Endometrial microvascular endothelial cells (primary cell): Measurements from ENCODE around the gene ANGEL1. TPM values are rescaled to one million over a fixed set of nuclear protein-coding genes. Genes with fewer than 3 reads are reported as not detected.

Experiments
- in situ Hi-C: cut with HindIII; loops from 2 replicates; pipeline ENCODE4 v1.10.0; 2017; ENCODE audit warnings: low sequenced_read_pairs, low pct_unique_long_range_greater_than_20kb; ENCODE audit errors: inconsistent ontology term
- total RNA-seq: library from RNA; depleted of rRNA; stranded (reverse); fragments of >200 nt; gene quantifications from one replicate; pipeline ENCODE4 v1.2.3, GENCODE V29; 2015; ENCODE audit errors: inconsistent ontology term

ANGEL1 gene
- total RNA-seq, 1 donor from 2014 or later: 10.2 TPM

GRCh38 chr14:76770521-76771436 lies 41.9 kb downstream of the ANGEL1 start:
- in situ Hi-C loops: no loop called here

GRCh38 chr14:76769636-76770292 lies 42.9 kb downstream of the ANGEL1 start:
- in situ Hi-C loops: no loop called here

DNA sequence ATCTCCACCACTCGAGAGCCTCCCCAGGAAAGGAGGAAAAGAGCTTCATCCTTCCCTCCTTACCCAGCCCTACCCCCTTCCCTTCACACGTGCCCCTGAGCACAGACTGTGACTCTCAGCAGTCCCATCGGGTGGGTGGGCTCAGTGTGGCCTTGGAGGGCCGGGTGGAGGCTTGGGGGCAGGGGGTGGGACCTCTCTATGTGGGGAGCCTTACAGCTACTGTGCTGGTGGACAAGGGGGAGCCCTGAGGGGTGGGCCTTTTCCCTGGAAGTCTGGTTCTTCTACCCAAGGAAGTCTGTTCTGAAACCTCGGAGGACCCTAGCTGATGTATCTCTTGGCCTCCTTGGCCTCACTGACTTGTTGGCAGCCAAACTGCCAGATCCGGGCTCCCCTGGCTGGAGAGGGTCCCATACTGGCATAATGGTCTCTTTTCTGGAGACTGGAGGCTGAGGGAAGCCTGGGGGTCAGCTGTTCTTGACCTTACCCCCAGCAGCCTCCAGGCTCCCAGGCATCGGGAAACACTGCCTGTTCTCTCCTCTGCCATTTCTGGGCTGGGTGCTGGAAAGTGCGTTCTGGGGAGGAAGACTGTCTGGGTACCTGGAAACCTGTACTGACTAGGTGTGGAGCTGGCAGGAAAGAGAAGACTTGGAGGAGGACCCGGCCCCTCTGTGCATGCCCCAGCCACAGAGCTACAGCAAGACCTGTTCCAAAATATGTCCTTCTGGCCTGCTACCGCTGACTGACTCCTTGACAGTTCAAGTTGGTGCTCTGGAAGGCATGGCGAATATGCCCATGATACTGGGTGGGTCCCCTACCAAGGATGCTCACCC lies 43.8 kb downstream of the ANGEL1 start:
- in situ Hi-C loops: no loop called here

GRCh38 chr14:76767681-76768656 lies 44.7 kb downstream of the ANGEL1 start:
- in situ Hi-C loops: no loop called here

GRCh38 chr14:76765461-76765931 lies 47.2 kb downstream of the ANGEL1 start:
- in situ Hi-C loops: no loop called here

GRCh38 chr14:76763096-76764041 lies 49.3 kb downstream of the ANGEL1 start:
- in situ Hi-C loops: no loop called here

DNA sequence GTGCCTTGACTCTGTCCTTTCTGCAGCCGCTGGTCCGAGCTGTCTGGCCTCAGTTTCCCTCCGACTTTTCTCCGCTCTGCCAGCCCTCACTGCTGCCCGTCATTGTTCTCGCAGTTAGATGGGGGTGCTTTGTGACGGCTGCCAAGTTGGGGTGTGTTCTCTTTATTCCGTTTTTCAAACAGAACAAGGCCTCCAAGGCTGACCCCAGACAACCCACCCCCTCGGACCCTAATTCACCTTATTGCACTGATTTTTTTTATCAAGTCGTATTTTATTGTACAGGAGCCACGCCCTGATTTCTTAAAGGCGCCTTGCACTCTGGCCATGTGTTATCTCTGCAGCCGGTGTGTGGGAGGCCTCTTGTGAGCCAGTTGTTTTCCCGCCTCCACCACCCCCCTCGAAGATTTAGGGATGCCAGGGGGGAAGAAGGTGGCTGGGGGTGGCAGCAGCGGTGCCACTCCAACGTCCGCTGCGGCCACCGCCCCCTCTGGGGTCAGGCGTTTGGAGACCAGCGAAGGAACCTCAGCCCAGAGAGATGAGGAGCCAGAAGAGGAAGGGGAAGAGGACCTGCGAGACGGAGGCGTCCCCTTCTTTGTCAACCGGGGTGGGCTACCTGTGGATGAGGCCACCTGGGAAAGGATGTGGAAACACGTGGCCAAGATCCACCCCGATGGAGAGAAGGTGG lies 50.1 kb downstream of the ANGEL1 start:
- in situ Hi-C loops: no loop called here

DNA sequence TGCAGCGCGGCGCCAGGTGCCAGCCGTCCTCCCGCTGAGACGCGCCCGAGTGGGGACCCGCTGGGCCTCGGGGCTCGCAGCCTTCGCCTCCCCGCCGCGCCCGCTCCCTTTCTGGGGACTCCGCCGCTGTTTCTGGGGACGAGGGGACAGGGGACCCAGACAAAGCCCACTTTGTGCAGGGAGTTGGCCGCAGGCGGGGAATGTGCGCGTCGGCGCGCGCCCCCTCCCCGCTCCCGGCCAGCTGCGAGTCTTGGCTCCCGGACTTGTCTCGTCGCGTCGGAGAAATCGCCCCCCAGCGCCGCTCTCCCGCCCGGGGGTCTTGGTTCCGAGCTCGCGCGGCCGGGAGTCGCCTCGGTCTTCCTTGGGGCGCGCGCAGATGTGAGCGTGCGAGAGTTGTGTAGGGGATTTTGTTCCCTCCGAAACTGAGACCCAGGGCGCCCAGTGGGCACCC lies 50.7 kb downstream of the ANGEL1 start:
- in situ Hi-C loops: no loop called here

DNA sequence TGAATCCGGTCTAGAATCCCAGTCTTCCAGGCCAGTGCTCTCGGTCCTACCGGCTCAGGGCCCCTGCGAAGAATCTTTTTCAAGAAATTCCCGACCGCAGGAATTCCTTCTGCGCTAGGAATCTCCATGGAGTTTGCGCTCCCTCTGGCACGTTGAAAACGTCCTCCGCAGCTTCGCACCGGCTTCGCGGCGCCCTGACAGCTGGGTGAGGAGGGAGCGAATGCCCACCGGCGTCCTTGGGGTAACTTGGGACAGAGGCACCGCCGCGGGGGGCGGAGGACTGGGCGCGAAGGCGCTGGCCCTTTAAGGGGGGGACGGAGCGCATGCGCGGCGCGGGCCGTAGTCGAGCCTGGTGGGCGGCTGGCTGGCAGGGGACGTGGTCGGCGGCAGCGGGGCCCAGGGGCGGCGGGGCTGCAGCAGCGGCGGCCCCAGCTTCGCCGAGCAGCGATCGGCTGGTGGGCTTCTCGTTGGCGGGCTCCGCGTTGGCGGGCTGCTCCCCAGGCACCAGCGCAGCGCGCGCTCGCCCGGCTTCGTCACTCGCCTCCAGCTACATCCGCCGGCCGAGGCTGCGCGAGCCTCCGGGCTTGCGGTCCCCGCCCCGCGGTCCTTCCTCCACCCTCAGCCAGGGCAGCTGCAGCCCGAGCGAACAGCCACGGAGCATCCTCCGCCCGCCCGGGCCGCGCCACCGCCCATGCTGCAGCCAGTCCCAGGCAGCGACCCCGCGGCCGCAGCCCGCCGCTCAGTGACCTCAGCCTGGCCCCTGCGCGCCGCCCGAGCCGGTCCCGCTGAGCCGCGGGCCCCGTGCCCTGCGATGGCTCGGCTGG lies 51.3 kb downstream of the ANGEL1 start, which contains the start of gene VASH1:
Gene VASH1 (plus strand): TSS at position 333 of the 824 bp plus-strand sequence. CDS start 1,354 bp downstream, outside the sequence.
- in situ Hi-C loops: no loop called here

DNA sequence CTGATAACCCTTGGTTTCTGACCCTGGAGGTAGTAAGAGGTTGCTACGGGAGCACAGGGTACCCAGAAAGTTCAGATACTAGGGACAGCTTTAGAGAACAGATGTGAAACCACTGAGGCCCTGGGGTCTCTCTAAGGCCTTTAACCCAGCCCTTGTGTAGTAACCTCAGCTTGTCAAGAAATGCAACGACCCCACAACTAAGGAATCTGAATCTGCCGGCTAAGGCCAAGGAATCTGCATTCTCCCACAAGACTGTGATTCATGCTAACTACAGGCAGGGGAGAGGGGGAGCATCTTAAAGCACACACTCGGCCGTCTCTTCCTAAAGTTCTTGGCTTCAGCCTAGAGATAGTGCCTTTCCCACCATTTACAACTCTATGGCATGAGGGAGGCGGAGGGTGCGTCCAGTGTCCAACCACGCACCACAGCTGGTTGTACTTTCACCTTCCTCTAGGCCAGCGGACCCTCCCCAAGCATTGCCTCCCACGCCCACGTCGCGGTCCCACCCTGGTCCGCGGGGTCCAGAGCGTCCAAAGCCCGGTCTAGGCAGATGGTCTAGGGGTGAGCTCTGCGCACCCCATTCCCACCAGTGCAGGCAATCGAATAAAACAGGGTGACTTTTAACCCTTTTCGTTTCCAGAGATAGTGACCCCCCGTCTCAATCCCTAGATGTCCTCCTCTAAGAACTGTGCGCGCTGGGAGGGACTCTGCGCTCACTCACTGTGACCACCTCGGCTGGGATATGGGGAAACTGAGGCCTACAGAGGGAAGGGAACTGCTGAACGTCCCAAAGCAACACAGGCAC lies 52.1 kb downstream of the ANGEL1 start:
- in situ Hi-C loops: no loop called here

- in situ Hi-C loops: no loop called here
Observed at GRCh38 chr14:76759589-76759988, 53.1 kb downstream of the ANGEL1 start.

GRCh38 chr14:76756371-76756750 lies 56.3 kb downstream of the ANGEL1 start:
- in situ Hi-C loops: no loop called here

GRCh38 chr14:76755610-76756370 lies 56.9 kb downstream of the ANGEL1 start:
- in situ Hi-C loops: no loop called here

GRCh38 chr14:76754586-76754985 lies 58.1 kb downstream of the ANGEL1 start:
- in situ Hi-C loops: no loop called here
